Stimulated activated CD8-positive, alpha-beta memory T cell treated with anti-CD3 and anti-CD28 coated beads, Interleukin-7, amount 100 ng/mL, for 24 hours (primary cell): Measurements from ENCODE around the gene CADPS2.

Source experiments
- DNase-seq: peaks from one replicate; pipeline ENCODE4 v3.0.0-alpha.2; 2020; ENCODE audit warnings: low read depth

Gene CADPS2

DNA sequence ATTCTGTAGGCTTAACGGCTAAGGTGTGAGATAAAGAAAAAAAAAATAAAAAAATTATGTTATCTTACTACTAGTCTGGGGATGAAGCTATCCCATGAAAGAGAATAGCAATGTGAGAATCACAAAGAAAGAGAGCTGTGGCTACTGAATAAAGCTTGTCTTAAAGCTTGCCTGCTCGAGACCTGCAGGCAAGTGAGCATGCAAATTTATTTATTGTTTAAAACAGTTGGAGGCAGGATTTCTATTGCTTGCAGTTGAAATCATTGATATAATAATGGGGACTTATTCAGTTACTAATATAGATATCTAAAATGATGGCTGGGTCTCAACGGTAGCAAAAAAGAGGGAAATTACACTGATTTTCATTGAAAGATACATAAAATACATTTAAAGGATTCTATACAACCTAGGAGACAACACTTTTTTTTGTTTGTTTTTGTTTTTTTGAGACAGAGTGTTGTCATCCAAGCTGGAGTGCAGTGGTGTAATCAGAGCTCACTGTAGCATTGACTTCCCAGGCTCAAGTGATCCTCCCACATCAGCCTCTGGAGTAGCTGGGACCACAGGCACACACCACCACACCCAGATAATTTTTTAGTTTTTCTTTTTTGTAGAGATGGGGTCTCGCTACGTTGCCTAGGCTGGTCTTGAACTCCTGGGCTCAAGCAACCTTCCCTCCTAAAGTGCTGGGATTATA lies 437.2 kb downstream of the CADPS2 start:
- no peak for DNase-seq

DNA sequence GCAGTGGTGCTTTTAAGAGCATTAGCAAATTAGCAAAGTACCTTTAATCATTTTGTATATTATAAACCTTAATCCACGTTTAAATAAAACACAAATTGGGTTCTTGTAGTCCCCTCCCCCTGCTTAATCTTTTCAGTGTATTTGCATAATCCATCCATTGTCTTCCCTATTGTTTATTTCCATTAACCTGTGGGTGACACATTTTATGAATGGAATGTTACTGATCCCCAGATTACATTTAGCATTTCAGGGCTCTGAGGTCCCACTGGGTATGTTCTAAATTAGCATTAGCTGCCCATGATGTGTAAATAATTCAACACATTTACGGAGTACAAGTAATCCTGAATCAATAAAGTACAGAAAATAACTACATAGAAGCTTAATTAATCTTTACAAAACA lies 443.3 kb downstream of the CADPS2 start:
- no peak for DNase-seq

DNA sequence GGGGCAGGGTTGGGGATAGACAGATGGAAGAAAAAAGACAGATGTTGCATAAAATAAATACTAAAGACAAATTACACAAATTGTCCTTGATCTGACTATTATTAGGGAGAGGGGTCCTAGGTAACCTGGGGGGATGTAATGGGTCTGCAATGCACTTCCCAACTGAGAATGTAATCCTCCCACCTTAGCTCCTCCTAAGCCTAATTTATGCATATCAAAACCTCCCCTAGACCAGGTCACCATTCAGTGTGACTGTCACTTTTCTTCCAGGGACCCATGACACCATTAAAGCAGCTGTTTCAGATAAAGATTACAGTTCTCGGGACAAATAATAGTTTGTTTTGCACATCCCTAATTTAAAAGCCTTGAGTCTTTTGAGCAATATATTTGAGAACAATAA lies 447.8 kb downstream of the CADPS2 start:
- DNase-seq: no peak

DNA sequence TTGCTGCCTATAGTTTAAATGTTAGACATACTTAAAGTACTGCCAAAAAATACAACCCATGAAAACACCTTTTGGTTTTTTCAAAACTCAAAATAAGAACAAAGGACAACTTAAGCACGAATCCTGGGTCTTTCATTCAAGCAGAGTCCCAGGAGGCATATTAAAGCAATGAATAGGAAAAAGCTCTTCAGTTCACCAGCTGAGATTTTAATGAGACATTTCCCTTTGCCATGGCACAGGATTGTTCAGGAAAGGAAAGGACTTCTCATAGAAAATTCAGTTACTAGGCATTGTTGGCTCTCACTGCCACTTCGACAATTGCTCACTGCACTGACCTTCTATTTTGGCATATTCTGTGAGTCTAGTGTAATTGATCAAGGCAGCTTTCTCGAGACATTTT lies 448.3 kb downstream of the CADPS2 start:
- no peak for DNase-seq

DNA sequence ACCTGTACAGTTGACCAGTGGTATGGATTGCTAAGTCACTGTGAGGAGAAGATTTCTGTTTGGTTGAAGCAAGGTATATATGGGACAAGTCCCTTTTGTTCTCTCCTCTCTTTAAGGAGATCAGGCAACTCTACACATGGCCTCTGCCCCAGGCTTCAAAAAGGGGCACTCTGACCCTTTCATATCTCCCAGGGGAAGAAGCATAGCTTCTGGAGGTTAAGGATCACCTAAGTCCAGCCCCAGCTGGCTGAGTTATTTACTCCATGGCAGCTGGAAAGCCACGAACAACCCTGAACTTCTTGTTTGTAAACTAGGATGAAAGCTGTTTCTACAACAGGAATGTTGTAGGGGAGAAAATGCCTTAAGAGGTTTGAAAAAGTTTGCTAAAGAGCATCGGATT lies 452.5 kb downstream of the CADPS2 start:
- no peak for DNase-seq

DNA sequence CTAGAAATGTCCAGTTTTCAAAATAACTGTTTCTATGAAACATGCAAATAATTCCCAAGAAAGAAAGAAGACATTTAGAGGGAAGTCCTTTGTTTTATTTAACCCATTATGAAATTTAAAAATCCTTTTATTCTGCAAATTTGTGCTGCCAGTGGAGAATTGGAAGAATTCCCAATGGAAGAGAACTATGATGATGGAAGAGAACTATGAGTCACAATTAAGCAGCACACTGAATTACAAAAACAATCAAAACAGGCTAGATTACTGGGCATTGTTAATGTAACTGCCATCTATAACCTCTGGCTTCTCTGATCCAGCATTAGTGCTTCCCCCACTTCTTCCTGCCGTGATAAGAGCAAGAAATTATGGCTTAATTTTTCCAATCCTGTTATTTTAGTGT lies 455.6 kb downstream of the CADPS2 start:
- no peak for DNase-seq

DNA sequence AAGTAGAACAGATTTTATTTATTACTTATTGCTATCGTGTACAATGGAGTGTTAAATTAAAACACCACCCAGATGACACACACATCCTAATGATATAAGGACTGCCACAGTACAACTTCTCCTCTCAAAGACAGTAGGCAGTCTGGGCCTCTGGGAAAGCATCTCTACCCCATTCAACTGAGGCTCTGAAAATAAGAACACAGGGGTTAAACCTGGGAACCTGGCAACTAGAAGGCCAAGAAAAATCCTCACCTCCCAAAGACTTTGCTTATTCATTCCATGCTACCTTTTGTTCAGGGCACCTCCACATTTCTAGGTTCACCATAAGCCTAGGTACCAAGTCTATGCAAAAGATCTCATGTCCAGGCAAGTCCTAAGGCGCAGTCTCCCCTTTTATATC lies 456.3 kb downstream of the CADPS2 start:
- DNase-seq: no peak

DNA sequence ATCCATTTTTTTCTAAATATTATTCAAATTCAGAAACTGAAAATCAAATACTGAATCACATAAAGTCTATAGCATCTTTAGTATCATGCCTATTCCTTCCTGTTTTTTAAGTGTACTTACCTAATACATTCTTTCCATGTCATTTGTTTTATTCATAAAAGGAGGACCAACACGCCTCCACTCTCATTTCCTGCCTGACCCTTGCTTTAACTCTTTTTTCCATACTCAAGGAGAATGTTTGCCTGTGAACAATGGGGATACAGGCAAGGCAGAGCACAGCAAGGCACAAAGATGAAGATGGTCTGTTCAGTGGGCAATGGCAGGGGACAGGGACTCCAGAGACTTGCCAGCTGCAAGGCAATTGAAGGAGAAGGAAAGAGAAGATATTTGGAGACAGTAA lies 460.5 kb downstream of the CADPS2 start:
- DNase-seq: no peak

DNA sequence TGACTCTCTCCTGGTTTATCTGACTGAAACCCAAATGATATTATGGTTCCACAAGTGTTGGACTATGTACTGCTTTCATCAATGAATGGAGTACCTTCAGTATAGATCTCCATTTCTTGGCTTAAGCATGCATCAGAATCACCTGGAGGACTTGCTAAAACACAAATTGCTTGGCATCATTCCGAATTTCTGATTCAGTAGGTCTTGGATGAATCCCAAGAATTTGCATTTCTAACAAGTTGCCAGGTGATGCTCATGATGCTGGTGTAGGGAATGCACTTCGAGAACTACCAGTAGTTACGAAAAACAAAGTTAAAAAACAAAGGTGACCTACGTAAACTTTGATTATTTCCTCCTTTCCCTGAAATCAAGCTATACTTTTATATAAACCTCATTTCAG lies 462.7 kb downstream of the CADPS2 start:
- no peak for DNase-seq

DNA sequence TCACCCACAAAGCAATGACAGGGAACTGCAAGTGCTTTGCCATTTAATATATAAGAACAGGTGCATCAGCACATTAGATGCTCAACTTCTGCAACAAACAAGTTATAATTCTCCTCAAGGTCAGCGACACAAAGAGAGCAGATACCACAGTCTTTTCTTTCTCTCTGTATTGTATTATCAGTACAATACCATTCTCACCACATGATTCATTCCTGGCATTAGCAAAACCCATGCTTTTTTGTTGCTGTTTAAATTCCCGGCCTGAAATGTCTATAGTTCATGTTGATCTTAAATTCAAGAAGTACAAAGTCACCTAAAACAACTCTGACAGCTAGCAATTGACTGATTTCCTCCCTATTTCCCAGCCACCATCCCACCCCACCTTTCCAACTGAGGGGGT lies 469.9 kb downstream of the CADPS2 start:
- DNase-seq: no peak

DNA sequence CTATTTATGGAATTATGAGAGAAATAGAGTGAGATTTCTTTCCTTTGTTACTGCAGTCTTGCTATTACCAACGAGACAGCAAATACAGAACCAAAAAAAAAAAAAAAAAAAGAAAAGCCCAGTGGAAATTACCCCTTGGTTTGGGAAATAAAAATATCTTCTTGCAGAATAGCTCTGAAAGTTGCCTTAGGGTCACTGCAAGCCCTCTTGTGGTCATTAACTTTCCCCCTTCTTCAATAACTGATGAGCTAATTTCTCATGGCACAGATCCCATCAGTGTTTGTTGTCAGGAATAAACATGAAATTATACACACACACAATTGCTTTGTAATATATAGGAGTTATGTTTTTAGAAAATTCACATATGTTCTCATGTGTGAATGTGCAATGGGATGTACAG lies 470.8 kb downstream of the CADPS2 start:
- DNase-seq: no peak

DNA sequence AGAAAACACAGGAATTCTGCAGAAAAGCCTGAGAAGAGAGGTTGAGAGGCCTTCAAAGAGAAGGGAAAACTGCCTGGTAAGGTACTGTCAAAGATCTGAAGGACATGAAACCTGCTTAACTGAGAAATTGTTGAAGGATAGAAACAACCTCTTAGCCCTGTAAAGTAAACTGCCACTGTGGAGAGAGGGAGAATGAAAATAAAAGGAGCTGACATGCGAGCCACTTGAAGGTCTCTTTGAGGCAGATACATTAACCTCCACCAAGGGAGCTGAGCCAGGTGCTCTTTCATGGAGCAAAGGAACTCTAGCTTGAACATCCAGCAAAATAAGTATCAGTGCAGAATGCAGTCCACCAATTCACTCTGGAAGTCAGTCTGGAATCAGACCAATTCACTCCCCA lies 472.9 kb downstream of the CADPS2 start:
- no peak for DNase-seq

DNA sequence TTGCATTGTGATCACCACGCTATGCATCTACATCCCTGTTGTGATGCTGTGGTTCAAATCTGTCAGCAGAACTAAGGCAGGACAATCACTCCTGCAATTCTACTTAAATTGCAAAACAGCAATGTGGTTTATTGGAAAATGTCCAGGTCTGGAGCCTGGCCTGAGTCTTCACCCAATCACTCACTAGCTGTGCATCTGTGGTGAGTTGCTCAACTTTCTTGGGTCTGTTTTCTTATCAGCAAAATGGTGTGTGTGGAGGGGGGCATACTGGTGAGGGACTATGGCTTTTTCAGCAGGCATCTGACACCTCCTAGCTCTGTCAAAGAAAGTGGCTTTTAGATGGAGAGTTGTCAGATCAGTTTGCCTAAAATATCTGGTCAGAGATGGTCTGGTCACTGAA lies 473.4 kb downstream of the CADPS2 start:
- no peak for DNase-seq

DNA sequence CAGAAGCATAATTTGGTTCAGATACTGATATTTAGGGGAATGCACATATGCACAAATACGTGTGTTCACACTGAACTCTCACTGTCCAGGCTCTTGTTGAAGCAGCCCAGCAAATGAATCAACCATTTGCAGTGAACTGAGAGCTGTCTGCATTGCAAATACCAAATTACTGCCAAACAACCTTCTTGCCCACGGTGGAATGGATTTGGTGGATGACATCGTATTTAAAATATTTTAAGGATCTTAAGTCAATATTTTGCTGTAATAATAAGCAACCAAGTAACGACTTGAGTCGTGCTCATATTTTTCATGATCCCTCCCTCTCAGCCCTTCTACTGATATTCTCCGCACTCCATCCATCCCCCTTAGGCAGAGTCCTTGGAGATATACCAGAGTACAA lies 473.8 kb downstream of the CADPS2 start:
- no peak for DNase-seq

DNA sequence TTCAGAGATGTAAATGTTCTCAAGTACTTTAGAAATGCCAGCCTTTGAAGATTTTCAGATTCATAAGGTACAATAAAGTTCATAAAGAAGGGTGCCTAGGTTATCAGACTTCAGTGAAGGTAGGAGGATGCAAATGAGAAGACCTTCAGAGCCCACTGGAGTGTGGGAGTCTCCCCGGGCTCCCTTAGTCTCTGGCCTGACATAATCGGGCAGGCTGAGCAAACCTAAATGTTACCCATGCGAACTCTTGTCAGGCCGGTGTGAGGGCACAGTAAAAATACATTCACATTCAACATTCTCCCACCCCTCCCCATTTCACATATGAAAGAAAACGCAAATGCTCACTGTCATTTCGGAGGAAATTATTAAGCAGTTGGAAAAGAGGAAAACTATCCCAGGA lies 479.1 kb downstream of the CADPS2 start:
- DNase-seq: no peak

DNA sequence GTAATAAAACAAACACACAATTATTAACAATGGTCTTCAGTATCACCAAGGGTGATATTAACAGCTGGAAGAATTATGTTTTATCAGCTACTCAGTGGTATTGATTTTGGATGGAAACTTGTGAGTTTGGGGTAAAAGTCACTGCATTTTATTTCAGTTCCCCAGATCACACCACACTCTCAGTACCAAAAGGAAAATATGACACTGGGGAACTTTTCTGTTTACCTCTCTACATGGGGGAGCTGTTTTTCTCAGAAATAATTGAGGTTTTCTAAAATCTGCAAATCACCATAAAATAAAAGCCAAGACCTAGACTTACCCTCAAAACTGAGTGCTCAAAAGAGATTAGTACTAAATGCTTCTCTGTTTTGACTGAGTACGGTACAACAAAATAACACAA lies 483.1 kb downstream of the CADPS2 start:
- no peak for DNase-seq

DNA sequence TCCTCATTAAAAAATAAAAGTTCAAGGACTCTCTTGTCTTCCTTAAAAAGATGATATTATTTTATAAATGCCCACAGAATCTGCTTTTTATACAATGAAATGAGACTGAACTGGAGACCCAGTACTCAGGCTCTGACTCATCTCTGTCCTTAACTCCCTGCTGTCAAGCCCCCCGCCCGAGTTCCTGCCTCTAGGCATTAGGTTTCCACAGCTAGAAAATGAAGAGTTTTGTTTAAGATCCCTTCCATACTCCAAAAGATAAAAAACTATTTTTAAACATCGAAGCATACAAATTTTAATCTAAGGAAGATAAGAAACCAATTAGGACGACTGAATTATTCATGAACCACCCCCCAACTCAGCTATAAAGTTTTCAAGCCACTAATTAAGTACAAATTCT lies 484.0 kb downstream of the CADPS2 start:
- DNase-seq: no peak

DNA sequence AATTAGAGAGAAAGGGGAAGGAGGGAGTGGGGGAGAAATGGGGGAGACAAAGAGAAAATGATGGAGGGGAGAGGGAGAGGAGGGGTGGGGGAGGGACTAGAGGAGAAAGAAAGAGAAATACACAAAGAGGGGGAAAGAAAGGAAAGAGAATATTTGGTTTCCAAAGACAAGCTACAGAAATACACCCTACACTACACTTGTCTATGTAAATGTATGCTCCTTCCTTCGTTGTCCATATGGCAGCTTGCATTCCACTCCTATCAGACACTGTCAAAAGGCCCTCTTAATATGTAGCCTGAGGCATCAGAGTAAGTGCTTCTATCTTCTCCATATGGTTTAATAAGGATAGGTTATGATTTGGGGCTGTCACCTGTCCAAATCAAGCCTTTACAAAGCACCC lies 488.9 kb downstream of the CADPS2 start:
- no peak for DNase-seq

DNA sequence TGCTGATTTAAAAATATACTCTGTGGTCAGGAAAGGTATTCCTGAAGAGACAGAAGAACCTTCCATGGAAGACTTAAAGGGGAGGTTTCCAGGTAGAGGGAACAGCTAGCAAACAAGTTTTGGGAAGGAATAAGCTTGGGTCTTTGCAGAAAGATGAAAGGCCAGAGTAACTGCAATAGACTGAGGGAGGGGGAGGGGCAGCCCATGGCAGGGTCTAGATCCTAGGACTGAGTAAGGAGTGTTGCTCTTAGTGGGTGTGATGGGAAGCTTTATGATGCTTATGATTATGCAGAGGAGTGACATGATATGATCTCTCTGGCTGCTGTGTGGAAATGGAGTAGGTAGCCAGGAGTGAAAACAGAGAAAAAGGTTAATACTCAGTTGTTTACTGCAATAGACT lies 491.7 kb downstream of the CADPS2 start:
- no peak for DNase-seq

DNA sequence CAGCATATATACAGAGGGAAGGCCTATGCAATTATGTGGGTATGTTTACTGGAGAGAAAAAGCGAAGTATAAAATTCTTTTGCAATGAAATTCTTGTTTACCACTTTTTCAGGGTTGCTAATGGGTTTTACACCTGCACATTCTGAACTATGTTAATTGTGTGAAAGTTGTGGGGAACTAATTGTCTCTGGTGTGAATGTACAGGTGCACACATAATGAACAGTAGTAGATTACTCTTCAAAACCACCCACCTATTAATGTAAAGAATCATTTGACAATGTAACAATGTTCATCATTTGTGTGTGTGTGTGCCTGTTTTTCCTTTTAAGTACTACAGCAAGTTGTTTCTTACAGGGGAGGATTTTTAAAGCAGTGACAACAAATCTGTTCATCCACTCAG lies 501.7 kb downstream of the CADPS2 start:
- no peak for DNase-seq

DNA sequence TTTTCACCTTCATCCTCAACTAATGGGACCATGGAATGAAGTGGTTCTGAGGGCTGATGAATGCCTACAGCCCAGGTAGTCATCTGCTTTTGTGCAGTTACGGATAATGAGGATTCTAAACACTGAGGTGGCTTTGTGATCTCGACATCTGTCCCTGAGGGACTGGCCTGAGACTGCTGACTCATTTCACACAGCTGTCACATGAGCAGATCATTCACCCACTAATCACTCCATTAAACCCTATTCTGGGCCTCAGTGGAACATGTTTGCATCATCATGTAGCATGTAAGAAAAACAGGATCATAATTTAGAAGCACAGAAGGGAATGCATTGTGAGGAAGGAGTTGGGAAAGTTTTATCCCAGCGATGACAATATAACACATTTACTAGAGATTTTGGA lies 502.3 kb downstream of the CADPS2 start:
- DNase-seq: no peak

DNA sequence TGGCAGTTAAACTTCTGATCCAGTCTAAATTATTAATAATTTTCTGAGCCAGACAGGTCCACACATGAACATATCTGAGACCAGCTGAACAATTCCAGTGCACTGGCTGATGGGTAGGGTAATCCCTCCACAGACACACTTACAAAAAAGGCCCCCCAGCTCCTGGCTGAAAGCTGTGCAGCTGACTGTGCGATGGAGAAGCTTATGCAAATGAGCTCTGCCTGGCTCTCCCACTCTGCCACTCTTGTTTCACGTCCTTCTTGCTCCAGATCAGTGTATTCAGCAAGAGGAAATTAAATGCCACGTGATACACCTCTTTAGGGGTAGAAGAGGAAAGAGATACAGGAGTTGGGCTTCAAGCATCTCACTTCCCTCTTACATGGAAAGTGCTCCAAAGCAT lies 505.3 kb downstream of the CADPS2 start:
- no peak for DNase-seq

DNA sequence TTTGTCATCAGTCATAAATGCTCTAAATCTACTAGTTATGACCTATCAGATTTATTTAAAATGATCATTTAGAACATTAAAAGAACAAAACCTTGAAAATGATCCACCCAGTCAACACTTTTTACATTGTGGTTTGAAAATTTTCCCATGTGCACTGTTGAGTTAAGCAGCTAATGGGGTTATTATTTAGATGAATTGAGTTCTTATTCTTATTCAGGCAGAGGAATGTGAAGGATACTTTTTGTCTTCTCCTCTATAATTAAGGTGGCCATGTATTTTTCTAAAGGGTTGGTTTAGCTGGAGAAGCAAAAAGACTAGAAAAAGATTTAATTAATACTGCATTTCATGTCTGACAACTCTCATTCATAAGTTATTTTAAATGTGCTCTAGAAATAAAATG lies 506.8 kb downstream of the CADPS2 start:
- no peak for DNase-seq

DNA sequence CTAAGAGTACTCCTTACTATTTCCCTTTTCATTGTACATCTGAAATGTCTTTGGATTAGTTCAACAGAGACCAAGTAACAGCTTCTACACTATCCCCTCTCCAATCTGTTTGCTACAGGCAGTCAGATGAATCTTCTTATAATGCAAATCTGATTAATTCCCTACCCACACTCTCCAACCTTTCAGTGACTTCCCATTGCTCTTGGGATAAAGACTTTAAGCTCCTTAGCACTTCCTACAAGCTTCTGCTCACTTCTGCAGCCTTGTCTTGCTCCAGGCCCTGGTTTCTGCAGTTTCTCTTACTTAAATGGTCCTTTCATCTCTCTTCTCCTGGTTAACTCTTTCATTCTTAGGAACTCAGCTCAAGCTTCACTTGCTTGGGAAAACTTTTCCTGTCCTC lies 516.5 kb downstream of the CADPS2 start:
- no peak for DNase-seq

DNA sequence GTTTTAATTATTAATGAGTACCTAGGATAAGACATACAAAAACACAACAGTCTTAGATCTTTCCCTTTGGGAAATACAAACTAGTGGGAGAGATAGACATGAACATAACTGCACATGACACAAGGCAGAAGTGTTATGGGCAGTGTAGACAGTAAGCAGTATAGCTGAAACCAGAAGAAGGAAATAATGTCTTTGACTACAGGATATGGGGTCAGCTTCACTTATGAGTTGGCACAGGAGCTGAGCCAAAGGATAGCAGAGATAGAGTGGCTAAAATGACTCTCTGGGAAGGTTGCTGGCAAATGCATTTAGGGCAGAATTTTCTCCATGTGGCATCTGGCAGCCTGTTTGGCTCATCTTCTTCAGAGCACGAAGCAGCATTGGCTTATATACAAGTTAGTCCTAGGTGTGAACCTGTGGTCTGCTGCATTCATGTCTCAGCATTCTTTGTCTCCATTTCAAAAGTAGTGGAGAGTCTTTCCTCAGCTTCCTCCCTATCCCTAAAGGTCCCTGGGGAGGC lies 521.4 kb downstream of the CADPS2 start:
- no peak for DNase-seq
